OCI-LY7 (cell line): Measurements from ENCODE around the gene CD52.

Source experiments
- EZH2phosphoT487 ChIP-seq: fragments of 200-600 bp; sonication (generic); IDR thresholded peaks from 2 replicates; pipeline ENCODE4 v1.6.1; 2018; ENCODE audit warnings: low read depth, borderline replicate concordance, mild to moderate bottlenecking, mixed run types, antibody characterized with exemption, low read length, moderate library complexity, mixed read lengths
- TF ChIP-seq, protein P1 (sequence below): fragments of 200-600 bp; sonication (generic); conservative IDR thresholded peaks from 2 replicates; pipeline ENCODE4 v1.5.1; 2014; ENCODE audit warnings: mild to moderate bottlenecking, antibody characterized with exemption, low read length, moderate library complexity, mixed read lengths

DNA sequence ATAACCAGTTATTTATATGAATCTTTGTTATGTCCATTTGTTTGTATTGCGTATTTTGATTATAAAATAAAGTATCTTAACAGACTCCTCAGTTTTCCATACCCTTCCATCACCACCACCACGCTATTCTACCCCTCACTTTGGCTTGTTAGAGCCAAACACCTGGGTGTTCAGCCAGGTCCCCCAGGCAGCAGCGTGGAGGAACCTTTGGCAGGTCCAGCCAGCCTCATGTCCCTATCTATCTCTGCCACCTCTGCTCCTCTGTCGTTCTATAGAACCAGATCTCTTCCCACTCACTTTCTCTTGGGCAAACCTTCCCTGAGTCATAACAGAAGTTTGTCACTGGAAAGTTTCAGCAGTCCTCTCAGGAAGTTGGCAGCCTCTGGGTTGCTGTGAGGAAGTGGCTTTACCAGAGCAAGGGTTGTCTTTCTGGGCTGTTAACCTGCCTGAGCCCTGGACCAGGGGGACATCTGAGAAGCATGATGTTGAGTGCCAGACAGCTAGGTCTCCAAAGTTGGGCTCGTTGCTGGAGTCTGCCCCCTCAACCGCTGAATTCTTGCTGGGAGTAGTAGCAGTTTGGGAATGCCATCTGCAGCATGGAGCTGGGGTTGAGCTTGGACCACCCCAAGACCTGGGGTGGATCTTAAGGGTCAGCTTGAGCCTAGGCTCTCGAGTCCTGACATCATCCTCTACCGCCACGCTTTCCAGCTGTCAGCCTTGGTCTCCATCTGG, 38.9 kb upstream of the CD52 start:
- TF ChIP-seq EZH2phosphoT487, result no peak
- TF ChIP-seq, protein P1, sequence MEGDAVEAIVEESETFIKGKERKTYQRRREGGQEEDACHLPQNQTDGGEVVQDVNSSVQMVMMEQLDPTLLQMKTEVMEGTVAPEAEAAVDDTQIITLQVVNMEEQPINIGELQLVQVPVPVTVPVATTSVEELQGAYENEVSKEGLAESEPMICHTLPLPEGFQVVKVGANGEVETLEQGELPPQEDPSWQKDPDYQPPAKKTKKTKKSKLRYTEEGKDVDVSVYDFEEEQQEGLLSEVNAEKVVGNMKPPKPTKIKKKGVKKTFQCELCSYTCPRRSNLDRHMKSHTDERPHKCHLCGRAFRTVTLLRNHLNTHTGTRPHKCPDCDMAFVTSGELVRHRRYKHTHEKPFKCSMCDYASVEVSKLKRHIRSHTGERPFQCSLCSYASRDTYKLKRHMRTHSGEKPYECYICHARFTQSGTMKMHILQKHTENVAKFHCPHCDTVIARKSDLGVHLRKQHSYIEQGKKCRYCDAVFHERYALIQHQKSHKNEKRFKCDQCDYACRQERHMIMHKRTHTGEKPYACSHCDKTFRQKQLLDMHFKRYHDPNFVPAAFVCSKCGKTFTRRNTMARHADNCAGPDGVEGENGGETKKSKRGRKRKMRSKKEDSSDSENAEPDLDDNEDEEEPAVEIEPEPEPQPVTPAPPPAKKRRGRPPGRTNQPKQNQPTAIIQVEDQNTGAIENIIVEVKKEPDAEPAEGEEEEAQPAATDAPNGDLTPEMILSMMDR, result no peak
